Subcutaneous adipose tissue (tissue), 4 donors: ENCODE measurements around the gene IQCH. TPM values are rescaled to one million over a fixed set of nuclear protein-coding genes. Genes with fewer than 3 reads are reported as not detected.

Source experiments
- total RNA-seq, 4 donors: library from RNA; depleted of rRNA; stranded (reverse); fragments of >200 nt; gene quantifications; one replicate each; pipeline ENCODE4 v1.1.0, GENCODE V29; 2016
- TF ChIP-seq, protein P1 (sequence below): fragments of 450-650 bp; IDR thresholded peaks from one replicate; pipeline ENCODE4 v1.5.1; 2016; ENCODE audit warnings: low read depth, mild to moderate bottlenecking, control low read depth, antibody characterized with exemption, moderate library complexity

Gene IQCH
- total RNA-seq, 4 donors from 2014 or later = 0.51 to 1.5 (median 0.88) TPM; not detected in 1

DNA sequence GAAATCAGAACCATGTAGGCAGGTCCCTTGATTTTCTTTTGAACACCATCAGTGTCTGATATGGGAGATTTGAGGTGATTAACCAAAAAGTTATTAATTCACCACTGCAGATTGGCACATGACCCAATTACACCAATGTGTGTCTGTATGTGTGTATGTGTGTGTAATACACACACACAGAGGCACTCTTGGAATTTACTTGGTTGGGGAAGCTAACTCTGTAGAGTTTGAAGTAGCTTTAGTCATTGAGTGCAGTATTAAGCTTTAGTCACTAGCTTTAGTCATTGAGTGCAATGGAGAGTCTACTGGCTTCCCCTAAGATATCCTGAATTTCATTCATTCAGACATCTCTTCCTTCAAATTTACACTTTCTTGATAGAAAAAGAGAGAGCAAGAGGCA is 156.9 kb downstream of the IQCH start:
- TF ChIP-seq, protein P1, sequence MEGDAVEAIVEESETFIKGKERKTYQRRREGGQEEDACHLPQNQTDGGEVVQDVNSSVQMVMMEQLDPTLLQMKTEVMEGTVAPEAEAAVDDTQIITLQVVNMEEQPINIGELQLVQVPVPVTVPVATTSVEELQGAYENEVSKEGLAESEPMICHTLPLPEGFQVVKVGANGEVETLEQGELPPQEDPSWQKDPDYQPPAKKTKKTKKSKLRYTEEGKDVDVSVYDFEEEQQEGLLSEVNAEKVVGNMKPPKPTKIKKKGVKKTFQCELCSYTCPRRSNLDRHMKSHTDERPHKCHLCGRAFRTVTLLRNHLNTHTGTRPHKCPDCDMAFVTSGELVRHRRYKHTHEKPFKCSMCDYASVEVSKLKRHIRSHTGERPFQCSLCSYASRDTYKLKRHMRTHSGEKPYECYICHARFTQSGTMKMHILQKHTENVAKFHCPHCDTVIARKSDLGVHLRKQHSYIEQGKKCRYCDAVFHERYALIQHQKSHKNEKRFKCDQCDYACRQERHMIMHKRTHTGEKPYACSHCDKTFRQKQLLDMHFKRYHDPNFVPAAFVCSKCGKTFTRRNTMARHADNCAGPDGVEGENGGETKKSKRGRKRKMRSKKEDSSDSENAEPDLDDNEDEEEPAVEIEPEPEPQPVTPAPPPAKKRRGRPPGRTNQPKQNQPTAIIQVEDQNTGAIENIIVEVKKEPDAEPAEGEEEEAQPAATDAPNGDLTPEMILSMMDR = no peak

DNA sequence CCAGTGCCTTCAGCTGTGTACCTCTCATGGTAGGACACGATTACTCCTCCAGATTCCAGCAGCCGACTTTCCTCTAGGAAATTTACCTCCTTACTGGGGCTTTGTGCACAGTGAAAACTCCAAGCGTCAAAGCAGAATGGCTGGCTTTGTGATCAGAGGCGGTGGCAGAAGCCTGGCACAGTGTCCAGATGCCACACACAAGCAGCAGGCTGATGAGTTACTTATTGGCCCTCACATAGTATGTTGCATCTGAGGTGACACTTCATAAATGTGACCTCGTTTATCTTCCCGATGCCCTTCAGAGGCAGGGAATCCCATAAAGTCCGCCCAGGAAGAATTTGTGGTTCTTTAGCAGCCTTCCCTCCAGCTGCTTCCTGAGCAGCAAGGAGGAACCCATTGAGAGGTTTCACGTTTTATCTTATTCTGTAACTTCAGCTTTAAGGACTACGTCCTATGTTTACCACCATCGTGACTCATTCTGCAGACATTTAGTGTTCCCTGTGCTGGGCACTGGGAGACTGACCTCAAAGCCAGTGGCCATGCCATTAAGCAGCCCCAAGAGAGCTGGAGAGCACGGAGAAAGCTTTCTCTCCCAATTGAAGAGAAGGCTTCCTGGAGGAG is 159.3 kb downstream of the IQCH start:
- TF ChIP-seq, protein P1 = no peak

DNA sequence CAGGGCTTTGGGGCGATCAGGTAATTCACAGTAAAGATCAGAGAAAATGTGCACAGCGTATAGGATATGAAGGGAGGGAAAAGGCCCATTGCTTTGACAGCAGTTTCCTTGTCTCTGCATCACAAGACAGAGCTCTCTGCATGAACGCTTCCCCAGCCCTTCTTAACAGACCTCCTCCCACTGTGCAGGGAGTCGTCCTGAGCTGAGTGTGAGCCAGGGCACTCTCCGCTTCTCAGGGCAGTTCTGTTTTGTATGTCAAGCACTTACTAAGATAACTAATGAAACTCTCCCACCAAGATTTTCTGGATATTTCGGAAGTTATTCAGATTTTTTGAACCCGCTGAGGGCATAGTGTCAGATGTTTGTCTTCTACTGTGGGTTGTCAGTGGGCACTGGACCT is 160.6 kb downstream of the IQCH start:
- TF ChIP-seq, protein P1 = no peak

DNA sequence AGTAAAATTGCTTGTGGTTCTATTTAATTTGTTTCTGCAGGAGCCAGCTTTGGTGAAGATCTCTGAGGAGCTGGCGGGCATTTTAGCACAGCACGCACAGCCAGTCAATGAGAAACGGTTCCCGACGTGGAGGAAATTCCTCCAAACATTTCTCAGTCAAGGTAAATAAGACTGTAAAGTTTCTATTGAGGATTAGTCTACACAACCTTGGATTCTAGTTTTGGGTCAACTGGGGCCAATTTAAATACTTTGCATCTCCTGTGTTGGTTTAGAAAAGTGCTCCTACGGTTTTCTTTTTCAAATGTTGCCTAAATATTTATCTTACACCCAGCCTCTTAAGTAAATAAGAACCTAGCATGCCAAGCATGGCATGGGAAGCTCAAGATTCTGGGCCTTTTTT is 162.3 kb downstream of the IQCH start:
- TF ChIP-seq, protein P1 = no peak

DNA sequence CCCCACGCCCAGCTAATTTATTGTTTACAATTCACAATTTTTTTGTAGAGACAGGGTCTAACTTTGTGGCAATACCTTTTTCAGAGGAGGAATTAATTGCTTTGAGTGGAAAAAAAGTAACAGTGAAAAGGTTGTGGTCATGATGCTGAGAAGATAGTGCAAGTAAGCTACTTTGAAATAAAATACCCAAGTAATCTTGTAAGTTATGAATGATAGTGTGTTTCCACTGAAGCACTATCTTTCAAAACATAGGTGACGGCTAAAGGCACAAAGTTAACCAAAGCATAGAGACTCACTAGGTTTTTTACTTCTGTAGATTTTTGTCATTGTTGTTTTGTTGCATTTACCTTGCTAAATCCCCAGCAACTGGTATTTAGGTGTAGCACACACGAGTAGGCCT is 165.1 kb downstream of the IQCH start:
- TF ChIP-seq, protein P1 = no peak

DNA sequence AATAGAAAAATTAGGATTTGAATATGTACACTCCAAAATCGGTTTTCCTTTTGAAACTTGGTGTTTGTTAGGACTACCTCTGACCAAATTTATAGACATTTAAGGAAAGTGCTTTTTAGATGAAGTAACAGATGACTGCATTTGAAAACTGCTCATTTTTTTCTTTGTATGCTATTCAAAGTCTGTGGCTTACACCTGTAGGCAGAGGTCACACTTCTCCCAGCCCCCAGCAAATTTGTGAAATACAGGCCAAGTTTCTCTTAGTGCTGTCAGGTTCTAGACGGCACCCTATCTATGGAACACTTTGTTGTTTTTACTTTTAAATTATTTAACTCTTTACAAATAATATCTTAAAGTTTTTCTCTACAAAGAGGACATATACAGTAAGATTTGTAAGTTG is 165.6 kb downstream of the IQCH start:
- TF ChIP-seq, protein P1 = no peak

DNA sequence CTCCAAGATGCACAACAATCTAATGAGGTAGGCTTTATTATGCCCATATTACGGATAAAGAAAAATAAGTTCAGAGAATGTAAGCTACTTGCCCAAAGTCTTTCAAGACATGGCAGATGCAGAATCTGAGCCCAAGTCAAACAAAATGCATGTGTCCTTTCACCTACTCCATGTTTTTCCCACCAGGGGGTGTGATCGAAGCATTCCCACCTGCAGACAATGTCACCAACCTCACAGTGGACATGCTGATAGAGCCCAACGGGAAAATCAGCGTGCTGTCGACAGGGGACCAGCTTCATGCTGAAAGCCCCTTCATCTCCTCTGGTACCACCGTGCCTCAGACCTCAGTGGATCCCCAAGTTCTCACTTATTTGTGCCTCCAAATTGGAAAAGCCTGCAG is 166.5 kb downstream of the IQCH start:
- TF ChIP-seq, protein P1 = no peak
